B cell (primary cell): ENCODE measurements around the gene GABRG3. TPM values are rescaled to one million over a fixed set of nuclear protein-coding genes. Genes with fewer than 3 reads are reported as not detected.

Source experiments
- ATAC-seq: fragments of 200-7000 bp; cut with Tn5 transposase; one replicate; pipeline ENCODE4 v1.10.0; 2021; ENCODE audit warnings: low read depth, mild to moderate bottlenecking, moderate number of reproducible peaks, moderate library complexity
- CTCF ChIA-PET: fragments of 350-600 bp; sonication (Branson Sonifier 250); formaldehyde crosslinking; loops from one replicate; lab custom pipeline; 2021; ENCODE audit warnings: antibody characterized with exemption, inconsistent platforms; lab: Charles Lee
- POLR2A ChIA-PET: fragments of 350-600 bp; sonication (Branson Sonifier 250); formaldehyde crosslinking; loops from one replicate; lab custom pipeline; 2021; ENCODE audit warnings: antibody characterized with exemption; lab: Charles Lee
- DNase-seq: peaks from one replicate; pipeline ENCODE4 v3.0.0; 2013
- H2AFZ ChIP-seq: 2 replicates; pipeline ENCODE4 v1.6.1; 2012; ENCODE audit warnings: mild to moderate bottlenecking, low read depth, low read length; ENCODE audit not compliant: insufficient read depth, poor library complexity, severe bottlenecking
- H3K27ac ChIP-seq, 2 donors: 1 replicate in 1 of 2; 2 replicates in 1 of 2; pipeline ENCODE4 v1.5.1; 2012 to 2013; ENCODE audit warnings: low read length in 2 of 2, mild to moderate bottlenecking in 2 of 2, moderate library complexity in 1 of 2
- H3K27me3 ChIP-seq, 4 experiments: fragments of 200-600 bp in 1 of 4; sonication (generic) in 1 of 4; replicated peaks in 1 of 4; 1 replicate in 2 of 4; 2 replicates in 2 of 4; pipeline versions ENCODE4 v1.6.1 to v1.7.0; 2013 to 2016; ENCODE audit warnings: low read length in 3 of 4, mild to moderate bottlenecking in 2 of 4, mixed read lengths in 1 of 4, moderate library complexity in 1 of 4; ENCODE audit not compliant: insufficient read depth in 4 of 4, control insufficient read depth in 3 of 4; ENCODE audit errors: control extremely low read depth in 1 of 4
- H3K36me3 ChIP-seq, 2 experiments: replicated peaks in 1 of 2; 1 replicate in 1 of 2; 2 replicates in 1 of 2; pipeline versions ENCODE4 v1.6.1 to v1.7.1; 2013; ENCODE audit warnings: low read length in 1 of 2; ENCODE audit not compliant: insufficient read depth in 2 of 2, control insufficient read depth in 1 of 2; ENCODE audit errors: control extremely low read depth in 1 of 2, extremely low read depth in 1 of 2
- H3K4me1 ChIP-seq, 2 donors: fragments of 200-600 bp in 1 of 2; sonication (generic) in 1 of 2; 1 replicate in 1 of 2; 2 replicates in 1 of 2; pipeline versions ENCODE4 v1.5.1 to v1.6.1; 2013 to 2017; ENCODE audit warnings: low read length in 2 of 2; ENCODE audit not compliant: control insufficient read depth in 2 of 2, insufficient read depth in 2 of 2
- H3K4me2 ChIP-seq: replicated peaks from 2 replicates; pipeline ENCODE3; 2012; ENCODE audit warnings: mild to moderate bottlenecking, low read depth, low read length; ENCODE audit not compliant: poor library complexity, severe bottlenecking
- H3K4me3 ChIP-seq, 5 experiments: fragments of 200-600 bp in 1 of 5; sonication (generic) in 1 of 5; 1 replicate in 3 of 5; 2 replicates in 2 of 5; pipeline versions ENCODE4 v1.5.1 to v1.7.0; 2011 to 2016; ENCODE audit warnings: low read length in 4 of 5, mild to moderate bottlenecking in 4 of 5, low read depth in 2 of 5, control low read depth in 1 of 5, moderate library complexity in 1 of 5; ENCODE audit not compliant: insufficient read depth in 1 of 5; ENCODE audit errors: control extremely low read depth in 1 of 5, extremely low read depth in 1 of 5
- H3K79me2 ChIP-seq: fragments of 200-600 bp; sonication (generic); one replicate; pipeline ENCODE4 v1.6.0; 2016; ENCODE audit warnings: low read length; ENCODE audit not compliant: control insufficient read depth, insufficient read depth
- H3K9ac ChIP-seq: fragments of 200-600 bp; sonication (generic); 2 replicates; pipeline ENCODE4 v1.6.1; 2017; ENCODE audit warnings: mild to moderate bottlenecking, low read length, moderate library complexity
- H3K9me3 ChIP-seq, 3 donors: one replicate each; pipeline versions ENCODE4 v1.6.1 to v1.7.1; 2013; ENCODE audit warnings: low read length in 2 of 3; ENCODE audit not compliant: control insufficient read depth in 2 of 3, insufficient read depth in 1 of 3; ENCODE audit errors: control extremely low read depth in 1 of 3
- H4K20me1 ChIP-seq: 2 replicates; pipeline ENCODE4 v1.6.0; 2012; ENCODE audit warnings: mild to moderate bottlenecking, low read length; ENCODE audit not compliant: insufficient read depth, control insufficient read depth, poor library complexity, severe bottlenecking
- H3K27ac Mint-ChIP-seq: one replicate; pipeline ENCODE4 v1.8.0; 2021; ENCODE audit warnings: mixed read lengths
- H3K27me3 Mint-ChIP-seq: one replicate; pipeline ENCODE4 v1.8.0; 2021; ENCODE audit warnings: mixed read lengths
- H3K4me1 Mint-ChIP-seq: one replicate; pipeline ENCODE4 v1.8.0; 2021; ENCODE audit warnings: mixed read lengths
- H3K4me3 Mint-ChIP-seq: one replicate; pipeline ENCODE4 v1.8.0; 2021; ENCODE audit warnings: mixed read lengths
- H3K9me3 Mint-ChIP-seq: one replicate; pipeline ENCODE4 v1.8.0; 2022; ENCODE audit warnings: mixed read lengths; ENCODE audit not compliant: insufficient read depth
- EZH2 ChIP-seq: IDR thresholded peaks from 2 replicates; pipeline ENCODE4 v1.6.1; 2012; ENCODE audit warnings: borderline replicate concordance, low read depth, mild to moderate bottlenecking, moderate library complexity, low read length; ENCODE audit not compliant: insufficient read depth, poor library complexity, severe bottlenecking
- WGBS: methylation state at CpG from one replicate; pipeline ENCODE4 v1.1.5; 2013; ENCODE audit warnings: missing lambda C conversion rate; ENCODE audit not compliant: insufficient coverage; 5-methylcytosine and 5-hydroxymethylcytosine counted together
- intact Hi-C: fragments of 100-400 bp; cut with micrococcal nuclease; formaldehyde crosslinking; loops from one replicate; pipeline ENCODE4 v1.10.0; 2022
- polyA plus RNA-seq: library from polyadenylated mRNA; depleted of rRNA; stranded (reverse); fragments of >200 nt; gene quantifications from 2 replicates; pipeline ENCODE4 v1.2.3, GENCODE V29; 2012
- total RNA-seq, 2 donors: library from RNA; stranded (reverse); fragments of 120-200 nt in 1 of 2; gene quantifications; 1 replicate in 1 of 2; 2 replicates in 1 of 2; pipeline versions ENCODE4 v1.2.3 to v1.2.4, GENCODE V29; 2013 to 2022
- TF ChIP-seq, protein P1 (sequence below): fragments of 200-600 bp; IDR thresholded peaks from one replicate; pipeline ENCODE4 v1.8.0; 2022; ENCODE audit warnings: antibody characterized with exemption, mild to moderate bottlenecking

GABRG3 gene
- total and polyA plus RNA-seq, 2 donors (not counting 1 experiment from before 2014, with no cell fraction given), result not detected

DNA sequence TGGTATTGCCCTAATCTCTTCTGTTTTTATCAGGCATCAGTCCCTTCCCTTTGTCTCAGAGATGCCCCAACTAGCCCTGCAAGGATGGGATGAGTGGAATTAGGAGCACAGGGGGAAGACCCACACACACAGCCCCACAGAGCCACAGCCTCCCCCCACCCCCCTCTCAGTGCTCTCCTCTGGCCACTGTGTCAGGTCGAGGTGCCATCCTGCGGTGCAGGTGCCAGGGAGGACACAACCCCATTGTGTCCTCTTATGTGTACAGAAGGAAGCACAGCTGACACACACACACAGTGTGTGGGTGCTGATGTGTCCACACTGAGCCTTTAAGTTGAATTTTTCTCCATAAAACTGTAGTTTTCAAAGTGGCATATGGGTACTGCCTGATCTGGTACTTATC is 593.7 kb downstream of the GABRG3 start:
- Histone ChIP-seq H3K27ac (no peak overlapping the region), H3K36me3 (no peaks in the 10 kb centered on the region), H4K20me1 (no peaks in the 10 kb centered on the region), H3K4me1 (no peaks in the 10 kb centered on the region), H3K4me3 (no peak overlapping the region), H3K9me3 (peaks cover 0 to 3% (median 0%) of the 10 kb centered on the region in 3 donors), H3K27me3 (no peaks in the 10 kb centered on the region), H2AFZ (no peak overlapping the region), H3K4me2 (no peak overlapping the region), H3K9ac (no peak overlapping the region), H3K79me2 (no peaks in the 10 kb centered on the region)
- ATAC-seq, result no peak
- DNase-seq, result no peak
- WGBS, result 77% methylated on average over 2 of the region's 2 CpGs
- Mint-ChIP-seq H3K4me1 (no peaks in the 10 kb centered on the region), H3K4me3 (no peak overlapping the region), H3K9me3 (peaks cover 10% of the 10 kb centered on the region), H3K27ac (no peak overlapping the region), H3K27me3 (no peaks in the 10 kb centered on the region)
- TF ChIP-seq EZH2, result no peak
- TF ChIP-seq, protein P1, sequence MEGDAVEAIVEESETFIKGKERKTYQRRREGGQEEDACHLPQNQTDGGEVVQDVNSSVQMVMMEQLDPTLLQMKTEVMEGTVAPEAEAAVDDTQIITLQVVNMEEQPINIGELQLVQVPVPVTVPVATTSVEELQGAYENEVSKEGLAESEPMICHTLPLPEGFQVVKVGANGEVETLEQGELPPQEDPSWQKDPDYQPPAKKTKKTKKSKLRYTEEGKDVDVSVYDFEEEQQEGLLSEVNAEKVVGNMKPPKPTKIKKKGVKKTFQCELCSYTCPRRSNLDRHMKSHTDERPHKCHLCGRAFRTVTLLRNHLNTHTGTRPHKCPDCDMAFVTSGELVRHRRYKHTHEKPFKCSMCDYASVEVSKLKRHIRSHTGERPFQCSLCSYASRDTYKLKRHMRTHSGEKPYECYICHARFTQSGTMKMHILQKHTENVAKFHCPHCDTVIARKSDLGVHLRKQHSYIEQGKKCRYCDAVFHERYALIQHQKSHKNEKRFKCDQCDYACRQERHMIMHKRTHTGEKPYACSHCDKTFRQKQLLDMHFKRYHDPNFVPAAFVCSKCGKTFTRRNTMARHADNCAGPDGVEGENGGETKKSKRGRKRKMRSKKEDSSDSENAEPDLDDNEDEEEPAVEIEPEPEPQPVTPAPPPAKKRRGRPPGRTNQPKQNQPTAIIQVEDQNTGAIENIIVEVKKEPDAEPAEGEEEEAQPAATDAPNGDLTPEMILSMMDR, result no peak
- ChIA-PET POLR2A (no interaction called here), CTCF (no interaction called here)
- intact Hi-C loops, result no loop called here

DNA sequence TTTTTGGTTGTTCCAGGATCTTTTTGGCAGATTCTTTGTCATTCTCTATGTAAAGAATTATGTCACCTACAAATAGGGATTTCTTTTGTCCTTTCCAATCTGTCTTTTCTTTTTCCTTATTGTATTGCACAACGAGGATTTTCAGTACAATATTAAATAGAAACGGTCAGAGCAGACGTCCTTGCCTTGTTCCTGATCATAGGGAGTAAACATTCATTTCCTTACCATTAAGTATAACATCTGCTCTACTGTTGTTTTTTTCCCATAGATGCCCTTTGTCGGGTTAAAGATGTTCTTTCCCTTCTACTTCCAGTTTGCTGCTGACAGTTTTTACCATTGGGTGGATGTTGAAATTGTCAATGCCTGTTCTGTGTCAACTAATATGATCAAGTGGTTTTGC is 599.8 kb downstream of the GABRG3 start:
- CTCF ChIA-PET, result no interaction called here
- intact Hi-C loops, result no loop called here

More for the DNA sequence above, 599.8 kb downstream of the GABRG3 start:
- Histone ChIP-seq H2AFZ (no peak overlapping the region), H3K9ac (no peak overlapping the region), H3K4me2 (no peak overlapping the region), H3K79me2 (no peaks in the 10 kb centered on the region), H3K27me3 (no peaks in the 10 kb centered on the region), H3K4me1 (no peaks in the 10 kb centered on the region), H3K9me3 (peaks cover 0 to 12% (median 0%) of the 10 kb centered on the region in 3 donors), H3K27ac (no peak overlapping the region), H3K4me3 (no peak overlapping the region), H3K36me3 (no peaks in the 10 kb centered on the region), H4K20me1 (no peaks in the 10 kb centered on the region)
- POLR2A ChIA-PET, result no interaction called here
- ATAC-seq (no peak), DNase-seq (no peak)
- Mint-ChIP-seq H3K4me1 (no peaks in the 10 kb centered on the region), H3K27me3 (no peaks in the 10 kb centered on the region), H3K4me3 (no peak overlapping the region), H3K9me3 (no peaks in the 10 kb centered on the region), H3K27ac (no peak overlapping the region)
- TF ChIP-seq EZH2, result no peak
- TF ChIP-seq, protein P1, result no peak
- no CpG with 5 or more reads among the region's 4 CpGs for WGBS
